HCT116 (cell line): ENCODE measurements around the gene RHOU. TPM values are rescaled to one million over a fixed set of nuclear protein-coding genes. Genes with fewer than 3 reads are reported as not detected.

ENCODE experiments used
- ATAC-seq: fragments of 200-7000 bp; cut with Tn5 transposase; 2 replicates; pipeline ENCODE4 v1.9.1; 2020; ENCODE audit warnings: mild to moderate bottlenecking, moderate library complexity
- BruUV-seq: library from RNA; stranded (reverse); fragments of 400-500 nt; replicated peaks from 2 replicates; lab custom pipeline; 2021; lab: Mats Ljungman, UMichigan
- CTCF ChIA-PET: fragments of 300-600 bp; sonication (Branson Sonifier 250); formaldehyde crosslinking; loops from one replicate; lab custom pipeline; 2021; ENCODE audit warnings: antibody characterized with exemption; lab: Charles Lee
- POLR2A ChIA-PET: fragments of 300-600, 350-600 bp; sonication (Branson Sonifier 250); formaldehyde crosslinking; loops from one replicate; lab custom pipeline; 2021; ENCODE audit warnings: antibody characterized with exemption; lab: Charles Lee
- RAD21 ChIA-PET, 2 experiments: fragments of 300-600 bp; sonication (Branson Sonifier 250); formaldehyde crosslinking; loops; one replicate each; lab custom pipeline; 2023; ENCODE audit warnings: low total read pairs in 2 of 2; ENCODE audit not compliant: uncharacterized antibody in 2 of 2, unreplicated experiment in 2 of 2, low non-redundant PET in 1 of 2; lab: Charles Lee
- DNase-seq: peaks from one replicate; pipeline ENCODE4 v3.0.0-alpha.2; 2010; ENCODE audit warnings: low read depth, low spot score
- H2AFZ ChIP-seq: fragments of 200-600 bp; shearing (Covaris generic), sonication (generic); 2 replicates; pipeline ENCODE4 v1.6.1; 2017; ENCODE audit warnings: low read depth, mixed run types, mixed read lengths, antibody characterized with exemption, low read length; ENCODE audit not compliant: poor library complexity, severe bottlenecking
- H3K27ac ChIP-seq: 2 replicates; pipeline ENCODE4 v1.5.1; 2012; ENCODE audit warnings: low read depth, low read length
- H3K27me3 ChIP-seq: fragments of 200-600 bp; sonication (generic); 2 replicates; pipeline ENCODE4 v1.6.1; 2016; ENCODE audit warnings: mixed run types, low read length, mixed read lengths; ENCODE audit not compliant: insufficient read depth
- H3K36me3 ChIP-seq, 2 experiments: fragments of 200-500 bp in 1 of 2; fragments of 200-600 bp in 1 of 2; sonication (Bioruptor generic) in 1 of 2; sonication (generic) in 1 of 2; 2 replicates each; pipeline versions ENCODE4 v1.5.1 to v1.6.1; 2014 to 2016; ENCODE audit warnings: low read length in 2 of 2, inconsistent platforms in 1 of 2, mixed read lengths in 1 of 2, mixed run types in 1 of 2; ENCODE audit not compliant: insufficient read depth in 2 of 2, control insufficient read depth in 1 of 2
- H3K4me1 ChIP-seq, 2 experiments: fragments of 200-600 bp in 1 of 2; sonication (generic) in 1 of 2; 2 replicates each; pipeline versions ENCODE4 v1.5.1 to v1.6.1; 2012 to 2017; ENCODE audit warnings: low read length in 2 of 2, inconsistent platforms in 1 of 2, mild to moderate bottlenecking in 1 of 2, mixed read lengths in 1 of 2, mixed run types in 1 of 2, moderate library complexity in 1 of 2; ENCODE audit not compliant: insufficient read depth in 2 of 2, control insufficient read depth in 1 of 2
- H3K4me2 ChIP-seq: fragments of 200-600 bp; sonication (generic); 2 replicates; pipeline ENCODE4 v1.6.1; 2017; ENCODE audit warnings: mixed run types, low read length, mixed read lengths
- H3K4me3 ChIP-seq, 2 experiments: fragments of 200-600 bp in 1 of 2; sonication (generic) in 1 of 2; replicated peaks in 1 of 2; 2 replicates each; pipeline ENCODE4 v1.5.1; 2011 to 2016; ENCODE audit warnings: low read length in 2 of 2, control low read depth in 1 of 2, low read depth in 1 of 2, mild to moderate bottlenecking in 1 of 2, mixed read lengths in 1 of 2, mixed run types in 1 of 2
- H3K79me2 ChIP-seq: fragments of 200-600 bp; sonication (generic); 2 replicates; pipeline ENCODE4 v1.6.1; 2017; ENCODE audit warnings: mild to moderate bottlenecking, mixed run types, low read length, moderate library complexity, mixed read lengths; ENCODE audit not compliant: insufficient read depth
- H3K9ac ChIP-seq: fragments of 200-600 bp; sonication (generic); 2 replicates; pipeline ENCODE4 v1.6.1; 2016; ENCODE audit warnings: low read length, mixed read lengths
- H3K9me2 ChIP-seq: fragments of 200-600 bp; sonication (generic), shearing (Covaris generic); 2 replicates; pipeline ENCODE4 v1.6.1; 2017; ENCODE audit warnings: mixed run types, mild to moderate bottlenecking, moderate library complexity; ENCODE audit not compliant: insufficient read depth
- H3K9me3 ChIP-seq, 2 experiments: fragments of 200-500 bp in 1 of 2; fragments of 200-600 bp in 1 of 2; sonication (Bioruptor generic) in 1 of 2; sonication (generic) in 1 of 2; 2 replicates each; pipeline ENCODE4 v1.6.1; 2014 to 2017; ENCODE audit warnings: low read length in 2 of 2, mixed read lengths in 2 of 2, inconsistent platforms in 1 of 2, low read depth in 1 of 2, mild to moderate bottlenecking in 1 of 2, mixed run types in 1 of 2, moderate library complexity in 1 of 2; ENCODE audit not compliant: control insufficient read depth in 1 of 2, insufficient read depth in 1 of 2
- H4K20me1 ChIP-seq: fragments of 200-600 bp; sonication (generic), shearing (Covaris generic); 2 replicates; pipeline ENCODE4 v1.6.1; 2017; ENCODE audit warnings: mixed run types, mild to moderate bottlenecking, moderate library complexity; ENCODE audit not compliant: insufficient read depth
- CBX3 ChIP-seq: IDR thresholded peaks from 2 replicates; pipeline ENCODE4 v1.6.1; 2012; ENCODE audit warnings: low read depth
- CEBPB ChIP-seq: IDR thresholded peaks from 2 replicates; pipeline ENCODE4 v1.6.1; 2012; ENCODE audit warnings: low read depth
- FOSL1 ChIP-seq: IDR thresholded peaks from 2 replicates; pipeline ENCODE4 v1.6.1; 2012; ENCODE audit warnings: low read depth
- MAX ChIP-seq: IDR thresholded peaks from 2 replicates; pipeline ENCODE4 v1.6.1; 2012
- POLR2A ChIP-seq: IDR thresholded peaks from 2 replicates; pipeline ENCODE4 v1.7.0; 2011; ENCODE audit warnings: borderline replicate concordance; ENCODE audit not compliant: insufficient read depth, insufficient read length; ENCODE audit errors: extremely low read depth
- REST ChIP-seq: IDR thresholded peaks from 2 replicates; pipeline ENCODE4 v1.6.1; 2012; ENCODE audit warnings: low read depth
- TCF7L2 ChIP-seq: IDR thresholded peaks from 2 replicates; pipeline ENCODE4 v1.7.0; 2011; ENCODE audit warnings: borderline replicate concordance, inconsistent platforms; ENCODE audit not compliant: insufficient read depth, insufficient read length; ENCODE audit errors: extremely low read depth
- YY1 ChIP-seq: IDR thresholded peaks from 2 replicates; pipeline ENCODE4 v1.6.1; 2011; ENCODE audit warnings: low read length, low read depth, moderate library complexity, mild to moderate bottlenecking; ENCODE audit not compliant: insufficient replicate concordance; ENCODE audit errors: extremely low read depth
- ZFX ChIP-seq: fragments of 450-650 bp; IDR thresholded peaks from 2 replicates; pipeline ENCODE4 v1.6.1; 2017
- intact Hi-C: fragments of 100-400 bp; cut with micrococcal nuclease; formaldehyde crosslinking; loops from 2 replicates; pipeline ENCODE4 v1.10.0; 2022
- total RNA-seq: library from RNA; stranded (reverse); gene quantifications from one replicate; pipeline ENCODE4 v1.2.1, GENCODE V29; 2021; ENCODE audit not compliant: unreplicated experiment

Gene RHOU
- total RNA-seq, 1 experiment from 2014 or later, result 4.0 TPM

GRCh38 chr1:228697207-228698016 lies 37.9 kb upstream of the RHOU start:
- no peaks in the 10 kb centered on the region for H3K79me2 ChIP-seq
- H4K20me1 ChIP-seq, result no peaks in the 10 kb centered on the region
- ATAC-seq (no peak), DNase-seq (no peak)
- no peak overlapping the region for H3K4me2 ChIP-seq
- peaks cover 4 to 10% of the 10 kb centered on the region in 2 experiments; a peak in 3 of 4 replicates for H3K4me1 ChIP-seq
- H2AFZ ChIP-seq, result no peak overlapping the region
- intact Hi-C loops, result loop anchor here (10.0 kb wide), 1 partner anchor 787 kb away; no protein-coding TSS in a partner anchor
- no peaks in the 10 kb centered on the region for H3K9me3 ChIP-seq
- no peak overlapping the region for H3K27ac ChIP-seq
- no peak for TF ChIP-seq POLR2A
- no peak for TF ChIP-seq YY1
- no peak for TF ChIP-seq FOSL1
- TF ChIP-seq CEBPB, result no peak
- TF ChIP-seq ZFX, result no peak
- BruUV-seq, result no TSS peak
- no peak overlapping the region for H3K9ac ChIP-seq
- ChIA-PET RAD21 (no interaction called here), CTCF (interaction anchor here (1.0 kb wide), 2 partner anchors 38 to 530 kb away, joined by 3 read pairs; partner anchors contain the start of gene RHOU), POLR2A (no interaction called here)
- H3K27me3 ChIP-seq, result no peaks in the 10 kb centered on the region
- H3K4me3 ChIP-seq, result no peak overlapping the region
- H3K36me3 ChIP-seq, result no peaks in the 10 kb centered on the region
- no peaks in the 10 kb centered on the region for H3K9me2 ChIP-seq

GRCh38 chr1:228698017-228698329 lies 37.3 kb upstream of the RHOU start:
- Histone ChIP-seq H3K27ac (no peak overlapping the region), H3K9me3 (no peaks in the 10 kb centered on the region), H2AFZ (no peak overlapping the region), H3K4me2 (no peak overlapping the region), H3K9me2 (no peaks in the 10 kb centered on the region), H3K36me3 (no peaks in the 10 kb centered on the region), H3K9ac (no peak overlapping the region), H3K4me3 (no peak overlapping the region), H3K79me2 (no peaks in the 10 kb centered on the region), H3K4me1 (peaks cover 4 to 10% of the 10 kb centered on the region in 2 experiments; a peak in 3 of 4 replicates), H4K20me1 (no peaks in the 10 kb centered on the region), H3K27me3 (no peaks in the 10 kb centered on the region)
- no peak for ATAC-seq
- DNase-seq, result no peak
- ChIA-PET RAD21 (interaction anchor here in 1 of 2 experiments (0.6 kb wide), 1 partner anchor 10 kb away, joined by 4 read pairs; no protein-coding TSS in a partner anchor), CTCF (interaction anchor here (1.0 kb wide), 2 partner anchors 37 to 529 kb away, joined by 3 read pairs; partner anchors contain the start of gene RHOU), POLR2A (no interaction called here)
- TF ChIP-seq MAX (no peak), REST (no peak), CBX3 (no peak), TCF7L2 (no peak)
- no TSS peak for BruUV-seq
- intact Hi-C loops, result loop anchor here (10.0 kb wide), 1 partner anchor 787 kb away; no protein-coding TSS in a partner anchor
